HG02798 (cell line): ENCODE results near the gene TAL1.
"Not testable (repeated sequence)": the region's sequence is repeated elsewhere in the genome, so short reads cannot be mapped to it uniquely, and the experiment has no call there.

ENCODE experiments used
- ATAC-seq: cut with Tn5 transposase; IDR thresholded peaks from one replicate; pipeline ENCODE4 v1.9.1; 2021; ENCODE audit warnings: mild to moderate bottlenecking; ENCODE audit not compliant: unreplicated experiment, poor library complexity

TAL1 gene

GRCh38 chr1:47232187-47232874, at the start of gene TAL1:
Gene TAL1 (minus strand): TSS chr1:47232225. CDS start chr1:47225888, 6,337 bp downstream.
- no peak for ATAC-seq

DNA sequence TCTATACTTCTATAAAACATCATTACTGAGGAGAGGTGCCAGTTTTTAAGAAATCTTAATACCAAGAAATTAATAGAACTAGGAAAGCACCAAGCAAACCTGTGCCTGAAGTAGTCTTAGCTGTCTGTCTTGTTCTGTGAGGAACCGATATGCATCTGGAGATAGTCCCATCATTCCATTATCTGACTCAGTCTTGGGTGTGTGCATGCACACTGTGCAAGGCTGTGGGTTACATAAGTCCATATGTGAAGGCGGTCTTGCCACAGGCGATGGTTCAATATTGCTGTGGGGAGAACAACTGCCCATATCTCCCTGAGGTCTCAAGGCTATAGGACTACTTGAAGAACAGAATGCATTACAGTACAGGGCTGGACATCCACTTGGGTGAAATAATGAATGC, 48.1 kb upstream of the TAL1 start:
- ATAC-seq, result no peak

DNA sequence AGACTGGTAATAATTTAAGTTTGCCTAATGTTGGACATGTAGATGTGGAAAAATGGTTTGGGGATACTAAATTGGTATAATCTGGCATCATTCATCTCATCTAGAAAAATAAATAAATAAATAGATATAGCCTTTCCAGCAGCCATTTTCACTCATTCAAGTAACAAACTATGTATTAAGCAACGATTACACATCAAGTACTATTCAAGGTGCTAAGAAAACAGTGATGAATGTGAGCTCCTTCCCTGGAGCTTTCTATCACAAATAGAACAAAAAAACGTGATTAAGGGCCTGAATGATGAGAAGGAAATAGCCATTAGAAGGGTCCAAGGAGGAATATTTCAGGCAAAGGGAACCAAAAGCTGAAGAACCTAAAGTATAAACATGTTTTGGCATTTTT, 44.8 kb upstream of the TAL1 start:
- ATAC-seq, result no peak

- ATAC-seq, result not testable (repeated sequence)
Measured at GRCh38 chr1:47275811-47276210, 43.8 kb upstream of the TAL1 start.

GRCh38 chr1:47265529-47265928, 33.5 kb upstream of the TAL1 start:
- ATAC-seq, result not testable (repeated sequence)

DNA sequence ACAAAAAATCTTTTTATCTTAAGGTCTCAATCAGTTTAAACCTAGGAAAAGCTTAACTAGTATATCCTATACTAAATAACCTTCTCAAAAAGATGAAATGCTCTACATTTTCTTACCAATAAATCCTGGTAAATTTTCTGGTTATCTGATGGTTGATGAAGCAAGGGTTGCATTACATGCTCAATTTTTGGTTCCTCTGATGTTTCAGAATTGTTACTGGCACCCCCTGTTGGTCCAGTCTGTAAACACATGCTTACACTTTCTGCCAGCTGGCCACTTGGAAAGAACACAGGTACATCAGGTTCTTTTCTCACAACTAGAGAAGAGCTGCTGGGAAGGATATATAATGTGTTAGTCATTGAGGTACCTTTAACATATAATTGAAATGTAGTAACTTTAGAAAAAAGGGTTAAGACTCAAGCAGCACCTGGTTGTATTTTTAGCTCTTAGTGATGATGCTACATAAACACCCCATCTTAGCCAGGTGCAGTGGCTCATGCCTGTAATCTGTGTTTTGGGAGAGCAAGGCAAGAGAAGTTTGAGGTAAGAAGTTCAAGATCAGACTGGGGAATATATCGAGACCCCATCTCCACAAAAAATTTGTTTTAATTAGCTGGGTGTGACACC, 30.9 kb upstream of the TAL1 start:
- ATAC-seq, result no peak

DNA sequence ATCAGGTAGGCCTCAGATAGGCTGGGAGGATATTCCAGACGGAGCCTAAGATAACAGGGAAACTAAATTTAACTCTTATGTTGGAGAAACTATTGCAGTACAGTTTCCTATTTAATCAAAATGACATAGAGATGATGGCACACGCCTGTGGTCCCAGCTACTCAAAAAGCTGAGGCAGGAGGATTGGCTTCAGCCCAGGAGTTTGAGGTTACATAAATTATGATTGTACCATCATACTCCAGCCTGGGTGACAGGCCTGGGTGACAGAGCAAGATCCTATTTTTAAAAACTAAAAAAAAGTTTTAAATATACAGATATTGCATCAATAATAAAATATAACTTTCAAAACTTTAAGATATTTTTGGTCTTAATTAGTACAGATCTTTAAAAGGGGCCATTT, 25.2 kb upstream of the TAL1 start:
- ATAC-seq, result no peak

- ATAC-seq, result no peak
Measured at GRCh38 chr1:47252795-47253194, 20.8 kb upstream of the TAL1 start.

DNA sequence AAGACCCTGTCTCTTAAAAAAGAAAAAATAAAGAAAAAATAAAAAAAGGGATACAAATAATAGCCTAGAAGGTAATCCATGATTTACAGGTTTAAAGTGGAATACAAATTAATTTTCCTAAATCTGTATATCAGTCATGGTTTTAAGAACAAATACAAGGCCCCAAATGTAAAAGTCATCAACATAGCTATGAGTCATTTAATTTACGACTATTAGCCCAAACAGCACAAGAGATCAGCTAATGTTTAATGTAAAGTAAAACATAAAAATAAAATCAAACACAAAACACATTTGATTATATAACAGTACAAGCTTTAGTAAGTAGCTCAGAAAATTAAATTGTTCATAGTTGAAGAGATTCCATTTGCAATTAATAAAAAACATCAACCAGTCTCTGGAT, 20.3 kb upstream of the TAL1 start:
- no peak for ATAC-seq

GRCh38 chr1:47249755-47250154, 17.7 kb upstream of the TAL1 start:
- no peak for ATAC-seq

GRCh38 chr1:47244339-47244862, 12.4 kb upstream of the TAL1 start:
- no peak for ATAC-seq

GRCh38 chr1:47243910-47244309, 11.9 kb upstream of the TAL1 start:
- ATAC-seq, result no peak

DNA sequence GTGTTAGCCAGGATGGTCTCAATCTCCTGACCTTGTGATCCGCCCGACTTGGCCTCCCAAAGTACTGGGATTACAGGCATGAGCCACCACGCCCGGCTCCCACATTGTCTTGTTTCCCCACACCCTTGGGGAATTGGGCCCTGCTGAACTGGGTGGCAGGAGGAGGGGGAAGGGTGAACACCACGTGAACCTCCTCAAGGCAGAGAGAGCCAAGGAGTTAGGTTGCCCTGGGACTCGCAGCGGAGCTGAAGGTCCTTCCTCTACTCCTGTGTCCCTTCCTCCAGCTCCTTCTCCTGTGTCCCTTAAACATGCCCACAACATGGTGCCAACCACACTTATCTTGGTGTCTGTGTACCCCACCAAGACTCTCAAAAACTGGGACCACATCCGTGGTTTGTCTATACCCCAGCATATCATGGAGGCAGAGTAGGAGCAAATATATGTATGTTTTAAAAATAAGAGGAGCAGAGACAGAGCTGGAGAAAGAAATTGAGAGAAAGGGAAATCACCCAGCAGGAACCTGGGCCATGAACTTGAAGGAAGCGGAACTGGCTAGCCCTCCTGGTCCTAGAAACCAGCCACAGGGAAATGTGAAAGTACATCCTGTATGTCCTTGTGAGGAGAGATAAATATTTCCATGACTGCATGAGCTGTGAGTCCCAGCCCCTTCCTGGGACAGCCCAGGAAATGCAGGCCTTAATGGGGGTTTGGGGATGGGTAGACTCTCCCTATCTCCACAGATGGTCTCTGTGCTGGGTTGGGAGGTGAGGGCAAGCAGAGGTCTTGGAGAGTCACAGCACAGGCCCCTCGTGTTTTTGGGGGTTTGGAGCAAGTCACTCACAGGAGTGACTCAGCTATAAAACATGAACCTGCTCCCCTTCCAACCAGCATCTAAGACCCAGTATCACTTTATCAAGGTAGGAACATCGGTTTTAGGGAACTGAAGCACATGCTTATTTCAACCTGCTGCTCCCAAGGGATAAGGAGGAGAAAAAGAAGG, 9.4 kb upstream of the TAL1 start:
- no peak for ATAC-seq

DNA sequence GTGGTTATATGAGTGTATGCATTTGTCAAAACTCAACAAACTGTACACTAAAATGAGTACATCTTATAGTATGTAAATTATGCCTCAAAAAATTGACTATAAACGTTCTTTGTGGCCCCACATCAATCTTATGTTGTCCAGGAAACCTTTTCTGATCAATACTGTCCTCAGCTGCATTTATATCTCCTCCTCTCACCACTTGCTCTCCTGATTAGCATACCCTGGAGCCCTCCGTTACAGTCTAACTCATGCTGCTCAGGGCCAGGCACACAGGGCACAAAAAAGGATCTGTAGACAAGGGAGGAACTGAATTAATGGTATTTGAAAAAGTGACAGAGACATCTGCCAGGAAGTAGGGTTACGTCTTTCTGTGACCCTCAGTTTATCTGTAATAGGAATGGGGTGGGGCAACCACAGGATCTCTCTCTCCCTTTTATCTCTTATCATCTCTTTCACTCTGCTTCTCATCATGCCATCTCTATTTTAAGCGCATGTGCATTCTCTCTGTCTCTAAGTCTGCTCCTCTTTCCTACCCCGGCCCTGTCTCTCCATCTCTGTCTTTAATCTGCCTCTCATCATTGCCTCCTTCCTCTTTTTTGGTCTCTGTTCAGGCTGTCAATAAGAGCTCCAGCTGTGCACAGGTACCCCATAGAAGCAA, 7.0 kb upstream of the TAL1 start:
- no peak for ATAC-seq

- ATAC-seq, result no peak
Measured at GRCh38 chr1:47235806-47236205, 3.8 kb upstream of the TAL1 start.

DNA sequence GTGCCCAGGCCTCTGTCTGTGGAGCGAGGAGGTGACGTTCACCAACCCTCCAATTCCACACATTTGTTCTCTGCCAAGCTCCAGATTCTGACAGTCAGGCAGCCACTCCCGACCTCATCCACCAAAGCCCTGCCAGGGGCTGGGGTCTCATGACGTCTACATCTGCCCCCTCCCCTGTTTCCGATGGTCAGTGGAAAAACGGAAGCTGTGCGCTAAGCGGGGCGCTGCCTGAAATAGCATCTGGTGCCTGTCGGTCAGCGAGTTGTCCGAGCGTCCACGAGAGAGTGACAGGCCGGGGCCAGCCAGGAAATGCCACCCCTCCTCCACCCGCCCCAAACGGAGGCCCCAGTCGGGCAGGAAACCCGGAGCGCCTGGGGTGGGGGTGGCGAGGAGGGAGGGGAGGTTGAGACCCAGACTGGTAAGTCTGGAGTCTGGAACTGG, 3.2 kb upstream of the TAL1 start:
- no peak for ATAC-seq

GRCh38 chr1:47233186-47233585, 1.2 kb upstream of the TAL1 start:
- no peak for ATAC-seq

DNA sequence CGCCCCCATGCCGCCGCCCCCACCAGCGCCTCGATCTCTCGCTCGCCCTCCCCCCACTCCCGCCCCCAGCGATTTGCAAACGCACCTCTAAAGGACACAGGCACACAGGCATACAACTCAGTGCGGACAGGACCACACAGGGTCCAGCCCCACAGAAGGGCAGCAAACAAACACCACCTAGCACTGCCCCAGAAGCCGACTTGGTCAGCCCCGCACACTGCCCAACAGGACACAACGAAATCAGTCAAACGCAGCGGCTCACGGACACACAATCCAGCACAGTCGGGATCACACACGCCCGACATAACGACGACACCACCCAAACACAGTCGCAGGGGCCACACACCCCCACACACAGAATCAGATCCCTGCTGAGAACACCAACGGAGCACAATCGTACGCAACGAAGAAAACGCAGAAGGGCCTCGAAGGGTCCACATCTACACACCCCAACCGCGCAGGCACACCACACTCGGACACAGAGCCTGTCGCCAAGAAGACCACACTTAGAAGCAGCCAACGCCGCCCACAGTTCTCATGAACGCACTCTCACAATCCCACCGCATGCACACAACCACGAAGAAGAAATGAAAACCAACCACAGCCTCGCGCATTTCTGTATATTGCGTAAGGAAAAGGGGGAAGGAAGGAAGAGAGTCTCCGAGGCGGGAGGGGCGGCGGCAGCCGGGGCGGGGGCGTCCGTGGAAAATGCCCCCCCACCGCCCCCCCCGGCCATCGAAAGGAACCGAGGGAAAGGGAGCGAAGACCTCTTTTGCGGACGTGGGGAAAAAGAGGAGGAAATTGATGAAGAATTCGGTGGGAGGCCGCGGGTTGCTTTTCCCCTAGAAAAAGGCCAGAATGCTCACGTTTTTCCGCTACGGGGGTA, 481 bp downstream of the TAL1 start:
- ATAC-seq, result no peak

DNA sequence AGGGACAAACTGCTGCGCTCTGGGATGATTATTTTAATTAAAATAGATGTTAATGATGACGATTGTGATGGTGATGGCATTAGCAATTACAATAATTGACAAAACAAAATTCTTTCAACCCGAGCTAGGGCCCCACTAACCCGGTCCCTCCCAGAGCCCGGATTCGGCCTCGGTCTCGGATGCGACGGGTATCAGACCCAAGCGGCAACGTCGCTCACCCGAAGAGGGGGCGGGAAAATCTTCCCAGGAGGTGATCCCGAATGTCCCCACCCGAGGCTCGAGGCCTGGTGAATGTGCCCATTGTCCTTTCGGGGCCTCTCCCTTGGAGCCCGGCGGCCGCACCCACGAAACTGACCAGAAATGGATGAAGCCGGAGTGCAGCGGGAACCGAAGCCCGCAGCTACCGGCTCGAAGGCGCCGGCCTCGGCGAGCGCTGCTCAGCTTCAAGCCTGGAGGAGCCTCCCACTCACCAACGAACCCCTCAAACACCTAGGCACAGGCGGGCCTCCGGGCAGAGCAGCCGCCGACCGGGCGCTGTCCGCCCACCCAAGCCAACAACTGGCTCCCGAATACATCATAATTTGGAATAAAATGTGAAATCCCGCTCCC, 1.2 kb downstream of the TAL1 start:
- ATAC-seq, result no peak
